Keratinocyte (primary cell): ENCODE results near the gene DISP2. TPM values are rescaled to one million over a fixed set of nuclear protein-coding genes. Genes with fewer than 3 reads are reported as not detected.

Source experiments
- DNase-seq: peaks from one replicate; pipeline ENCODE4 v3.0.0-alpha.2; 2011; ENCODE audit warnings: low read depth, missing footprints, low spot score
- FAIRE-seq: peaks from 2 replicates; lab custom pipeline; 2011; peaks lifted over from hg19 to GRCh38; lab: Jason Lieb, UNC
- H2AFZ ChIP-seq: 2 replicates; pipeline ENCODE4 v1.6.0; 2012; ENCODE audit warnings: low read length, control low read depth, inconsistent platforms; ENCODE audit not compliant: control insufficient read depth
- H3K27ac ChIP-seq: 2 replicates; pipeline ENCODE4 v1.5.1; 2011; ENCODE audit warnings: low read length; ENCODE audit not compliant: control insufficient read depth, insufficient read depth
- H3K27me3 ChIP-seq: 3 replicates; pipeline ENCODE4 v1.6.0; 2011; ENCODE audit warnings: low read length; ENCODE audit not compliant: control insufficient read depth, insufficient read depth; ENCODE audit errors: extremely low read depth
- H3K36me3 ChIP-seq, 2 experiments: 2 replicates in 1 of 2; 3 replicates in 1 of 2; pipeline ENCODE4 v1.5.1; 2011; ENCODE audit warnings: low read length in 2 of 2, mild to moderate bottlenecking in 1 of 2; ENCODE audit not compliant: control insufficient read depth in 2 of 2, insufficient read depth in 2 of 2; ENCODE audit errors: extremely low read depth in 1 of 2
- H3K4me1 ChIP-seq: 3 replicates; pipeline ENCODE4 v1.5.1; 2011; ENCODE audit warnings: low read length; ENCODE audit not compliant: control insufficient read depth, insufficient read depth; ENCODE audit errors: extremely low read depth
- H3K4me2 ChIP-seq: 3 replicates; pipeline ENCODE4 v1.6.0; 2011; ENCODE audit warnings: low read depth, low read length; ENCODE audit not compliant: control insufficient read depth, insufficient read depth; ENCODE audit errors: extremely low read depth
- H3K4me3 ChIP-seq, 3 experiments: fragments of 200-600 bp in 1 of 3; sonication (generic) in 1 of 3; 2 replicates in 2 of 3; 3 replicates in 1 of 3; pipeline ENCODE4 v1.5.1; 2011 to 2016; ENCODE audit warnings: low read length in 3 of 3, mild to moderate bottlenecking in 3 of 3, control low read depth in 2 of 3, inconsistent platforms in 1 of 3, low read depth in 1 of 3, mixed read lengths in 1 of 3, mixed run types in 1 of 3, moderate library complexity in 1 of 3; ENCODE audit not compliant: control insufficient read depth in 2 of 3, insufficient read depth in 2 of 3; ENCODE audit errors: extremely low read depth in 1 of 3
- H3K79me2 ChIP-seq: 2 replicates; pipeline ENCODE4 v1.6.0; 2012; ENCODE audit warnings: low read length; ENCODE audit not compliant: control insufficient read depth, insufficient read depth
- H3K9ac ChIP-seq: 3 replicates; pipeline ENCODE4 v1.6.0; 2011; ENCODE audit warnings: low read length; ENCODE audit not compliant: control insufficient read depth, insufficient read depth; ENCODE audit errors: extremely low read depth
- H3K9me1 ChIP-seq: 3 replicates; pipeline ENCODE4 v1.6.0; 2011; ENCODE audit warnings: low read length; ENCODE audit not compliant: control insufficient read depth, insufficient read depth; ENCODE audit errors: extremely low read depth
- H3K9me3 ChIP-seq: 2 replicates; pipeline ENCODE4 v1.5.1; 2012; ENCODE audit warnings: low read depth, low read length; ENCODE audit not compliant: control insufficient read depth
- H4K20me1 ChIP-seq: 3 replicates; pipeline ENCODE4 v1.6.0; 2011; ENCODE audit warnings: low read length; ENCODE audit not compliant: control insufficient read depth, insufficient read depth; ENCODE audit errors: extremely low read depth
- EZH2 ChIP-seq: IDR thresholded peaks from one replicate; pipeline ENCODE4 v1.6.1; 2012; ENCODE audit warnings: inconsistent platforms, mild to moderate bottlenecking, low read length, moderate library complexity
- dilution Hi-C: fragments of 300-500 bp; cut with MboI; formaldehyde crosslinking; loops from one replicate; pipeline ENCODE4 v1.7.0; 2020; ENCODE audit warnings: low sequenced_read_pairs; ENCODE audit not compliant: extremely low pct_ligation_motif_present
- polyA plus RNA-seq, 5 experiments: library from polyadenylated mRNA; depleted of rRNA in 3 of 5; stranded (reverse) in 3 of 5; stranded (forward) in 1 of 5; unstranded in 1 of 5; fragments of >200 nt; gene quantifications; 1 replicate in 1 of 5; 2 replicates in 3 of 5; 3 replicates in 1 of 5; pipeline versions ENCODE4 v1.2.1 to v1.2.3, GENCODE V29; 2011 to 2012; ENCODE audit warnings: missing spikeins in 2 of 5, low read depth in 1 of 5, low replicate concordance in 1 of 5
- TF ChIP-seq, protein P1 (sequence below), 3 experiments: IDR thresholded peaks in 1 of 3; conservative IDR thresholded peaks in 1 of 3; optimal IDR thresholded peaks in 1 of 3; 2 replicates in 2 of 3; 3 replicates in 1 of 3; pipeline versions ENCODE3 to v1.5.1; 2011; ENCODE audit warnings: low read length in 3 of 3, mild to moderate bottlenecking in 3 of 3, moderate library complexity in 2 of 3, control low read depth in 1 of 3, inconsistent platforms in 1 of 3; ENCODE audit not compliant: insufficient read depth in 2 of 3; ENCODE audit errors: extremely low read depth in 1 of 3

Gene DISP2
- polyA plus RNA-seq, 1 donor (not counting 4 experiments of a cell fraction or from before 2014, with no cell fraction given), result 0.12 TPM

DNA sequence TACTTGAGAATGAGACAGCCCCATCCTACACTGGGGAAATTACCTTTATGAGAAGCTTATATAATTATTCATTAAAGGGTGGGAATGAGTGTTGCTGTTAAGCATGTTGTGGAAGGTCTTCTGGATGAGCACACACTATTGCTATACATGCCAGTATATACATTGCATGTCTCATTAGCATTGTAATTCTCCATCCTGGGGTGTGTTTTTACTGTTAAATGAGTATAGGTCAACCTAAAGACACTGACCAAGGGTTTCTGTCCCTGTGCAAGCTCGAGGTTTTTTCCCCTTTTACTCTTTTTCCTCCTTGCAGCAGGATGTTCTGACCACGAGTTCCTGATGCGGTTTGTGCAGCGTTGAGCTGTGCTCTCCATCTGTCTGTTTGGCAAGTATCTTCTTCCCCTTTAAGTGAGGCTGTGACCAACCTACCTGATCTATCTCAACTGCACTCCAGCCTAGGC lies 40.4 kb downstream of the DISP2 start:
- TF ChIP-seq, protein P1, sequence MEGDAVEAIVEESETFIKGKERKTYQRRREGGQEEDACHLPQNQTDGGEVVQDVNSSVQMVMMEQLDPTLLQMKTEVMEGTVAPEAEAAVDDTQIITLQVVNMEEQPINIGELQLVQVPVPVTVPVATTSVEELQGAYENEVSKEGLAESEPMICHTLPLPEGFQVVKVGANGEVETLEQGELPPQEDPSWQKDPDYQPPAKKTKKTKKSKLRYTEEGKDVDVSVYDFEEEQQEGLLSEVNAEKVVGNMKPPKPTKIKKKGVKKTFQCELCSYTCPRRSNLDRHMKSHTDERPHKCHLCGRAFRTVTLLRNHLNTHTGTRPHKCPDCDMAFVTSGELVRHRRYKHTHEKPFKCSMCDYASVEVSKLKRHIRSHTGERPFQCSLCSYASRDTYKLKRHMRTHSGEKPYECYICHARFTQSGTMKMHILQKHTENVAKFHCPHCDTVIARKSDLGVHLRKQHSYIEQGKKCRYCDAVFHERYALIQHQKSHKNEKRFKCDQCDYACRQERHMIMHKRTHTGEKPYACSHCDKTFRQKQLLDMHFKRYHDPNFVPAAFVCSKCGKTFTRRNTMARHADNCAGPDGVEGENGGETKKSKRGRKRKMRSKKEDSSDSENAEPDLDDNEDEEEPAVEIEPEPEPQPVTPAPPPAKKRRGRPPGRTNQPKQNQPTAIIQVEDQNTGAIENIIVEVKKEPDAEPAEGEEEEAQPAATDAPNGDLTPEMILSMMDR (optimal IDR thresholded peaks at IDR 0.05 in 1 of 3, IDR thresholded peaks at IDR 0.05 in 1 of 3, conservative IDR thresholded peaks at IDR 0.05 in 1 of 3; ENCODE audit: extremely low read depth in 1 of 3, insufficient read depth in 2 of 3, low read length in 3 of 3), result no peak
- TF ChIP-seq EZH2, result no peak
- dilution Hi-C loops, result no loop called here
- H4K20me1 ChIP-seq, result no peaks in the 10 kb centered on the region
- no peaks in the 10 kb centered on the region for H3K9me1 ChIP-seq
- H3K79me2 ChIP-seq, result no peaks in the 10 kb centered on the region
- DNase-seq (no peak), FAIRE-seq (no peak)
- no peak overlapping the region for H3K4me3 ChIP-seq
- no peak overlapping the region for H3K9ac ChIP-seq
- no peak overlapping the region for H3K27ac ChIP-seq
- no peaks in the 10 kb centered on the region for H3K9me3 ChIP-seq
- H3K27me3 ChIP-seq, result no peaks in the 10 kb centered on the region
- no peak overlapping the region for H3K4me2 ChIP-seq
- peaks cover 2 to 9% of the 10 kb centered on the region in 2 experiments for H3K36me3 ChIP-seq
- no peaks in the 10 kb centered on the region for H3K4me1 ChIP-seq
- H2AFZ ChIP-seq, result no peak overlapping the region

DNA sequence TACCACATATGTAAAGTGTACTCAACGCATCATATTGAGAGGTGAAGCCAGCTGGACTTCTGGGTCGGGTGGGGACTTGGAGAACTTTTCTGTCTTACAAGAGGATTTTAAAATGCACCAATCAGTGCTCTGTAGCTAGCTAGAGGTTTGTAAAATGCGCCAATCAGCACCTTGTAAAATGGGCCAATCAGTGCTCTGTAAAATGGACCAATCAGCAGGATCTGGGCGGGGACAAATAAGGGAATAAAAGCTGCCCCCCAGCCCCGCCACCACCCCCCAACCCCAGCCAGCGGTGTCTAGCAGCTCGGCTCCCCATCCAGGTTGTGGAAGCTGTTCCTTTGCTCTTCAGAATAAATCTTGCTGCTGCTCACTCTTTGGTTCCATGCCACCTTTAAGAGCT lies 41.4 kb downstream of the DISP2 start:
- H3K36me3 ChIP-seq, result no peaks in the 10 kb centered on the region
- H3K4me1 ChIP-seq, result no peaks in the 10 kb centered on the region
- H3K79me2 ChIP-seq, result no peaks in the 10 kb centered on the region
- FAIRE-seq, result no peak
- no peak overlapping the region for H3K4me2 ChIP-seq
- H4K20me1 ChIP-seq, result no peaks in the 10 kb centered on the region
- H3K9me3 ChIP-seq, result no peaks in the 10 kb centered on the region
- H3K9me1 ChIP-seq, result no peaks in the 10 kb centered on the region
- no peak for TF ChIP-seq EZH2
- TF ChIP-seq, protein P1 (optimal IDR thresholded peaks at IDR 0.05 in 1 of 3, IDR thresholded peaks at IDR 0.05 in 1 of 3, conservative IDR thresholded peaks at IDR 0.05 in 1 of 3; ENCODE audit: extremely low read depth in 1 of 3, insufficient read depth in 2 of 3, low read length in 3 of 3), result no peak
- no peak overlapping the region for H3K9ac ChIP-seq
- no peak overlapping the region for H2AFZ ChIP-seq
- H3K4me3 ChIP-seq, result no peak overlapping the region
- DNase-seq, result no peak
- dilution Hi-C loops, result no loop called here
- H3K27ac ChIP-seq, result no peak overlapping the region
- H3K27me3 ChIP-seq, result no peaks in the 10 kb centered on the region
